NCI-H2227 treated with DMSO at 0.1 percent for 48 hours (cell line): ENCODE data around the gene RUNX1.

Experiments
- DNase-seq: peaks from one replicate; lab custom pipeline; 2025; lab: John Stamatoyannopoulos, UW

The RUNX1 gene

DNA sequence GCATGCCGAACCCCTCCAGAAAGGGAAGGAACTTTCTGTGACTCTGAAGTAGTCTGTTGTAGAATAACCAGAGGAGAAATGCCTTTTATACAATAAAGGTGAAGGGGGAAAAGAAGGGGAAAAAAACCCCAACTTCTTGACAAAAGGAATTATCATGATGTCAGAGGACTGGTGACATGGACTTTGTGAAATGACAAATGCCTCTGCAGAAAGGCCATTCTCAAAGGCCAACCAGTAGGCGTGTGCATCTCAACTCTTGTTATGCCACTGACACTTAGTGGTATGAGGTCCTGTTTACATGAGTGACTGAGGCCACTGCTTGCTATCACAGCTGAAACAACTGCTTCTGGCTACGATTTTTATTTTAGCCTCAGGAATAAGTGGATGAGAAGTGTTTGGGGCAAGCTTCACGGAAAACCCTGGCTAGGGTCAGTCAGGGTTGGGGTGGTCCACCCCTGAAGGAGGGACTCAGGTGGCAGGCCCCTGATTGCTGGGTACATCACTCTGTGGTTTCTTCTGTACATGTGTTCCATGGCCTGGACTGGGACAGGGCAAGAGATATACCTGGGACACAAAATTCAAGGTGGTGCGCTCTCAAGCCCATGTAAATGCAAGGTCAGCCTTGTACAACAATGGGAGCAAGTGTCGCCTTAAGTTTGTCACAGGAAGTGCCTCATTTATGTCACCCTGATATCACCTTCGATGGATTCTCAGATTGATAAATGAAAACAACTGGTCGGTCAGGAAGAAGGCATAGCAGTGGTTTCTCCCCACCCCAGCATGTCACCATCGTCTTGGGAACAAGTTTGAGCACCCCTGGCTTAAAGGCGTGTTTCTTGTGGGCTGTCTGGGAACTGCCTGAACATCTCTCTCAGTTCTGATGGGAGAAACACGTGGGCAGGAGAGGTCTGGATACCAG, 12.4 kb downstream of the RUNX1 start:
- no peak for DNase-seq

DNA sequence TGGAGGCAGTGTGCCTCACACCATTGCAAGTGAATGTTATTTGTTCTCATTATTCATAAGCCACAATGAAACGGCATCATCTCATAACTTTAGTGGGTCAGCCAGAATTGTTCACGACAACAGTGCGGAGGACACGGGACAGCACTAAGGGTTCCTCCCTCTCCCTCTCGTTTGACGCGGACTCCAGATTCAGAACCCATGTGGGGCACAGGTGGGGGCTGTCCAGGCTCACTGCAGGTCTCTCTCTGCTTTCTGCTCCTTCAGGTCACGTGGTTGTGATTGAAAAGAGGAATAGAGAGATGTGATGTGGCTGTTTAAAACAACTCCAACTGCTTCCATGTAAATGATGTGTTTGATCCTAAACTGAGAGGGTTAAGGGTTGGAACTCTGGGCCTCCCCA, 13.5 kb downstream of the RUNX1 start:
- DNase-seq, result no peak

DNA sequence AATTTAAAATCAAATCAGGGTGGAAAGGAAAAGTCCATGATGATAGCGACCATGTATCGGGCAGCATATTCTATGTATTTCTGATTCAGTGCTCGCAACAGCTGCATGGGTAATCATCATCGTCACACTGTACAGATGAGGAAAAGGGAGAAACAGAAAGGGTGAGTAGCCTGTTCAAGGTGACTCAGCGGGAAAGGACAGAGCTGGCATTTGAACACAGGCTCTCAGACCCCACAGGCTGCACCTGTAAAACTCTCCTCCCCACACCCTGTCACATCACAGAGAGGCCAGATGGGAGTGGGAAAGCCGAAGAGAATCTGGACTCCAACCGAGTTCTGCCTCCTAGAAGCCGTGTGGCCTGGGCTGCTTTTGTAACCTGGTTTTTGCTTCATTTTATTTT, 14.0 kb downstream of the RUNX1 start:
- DNase-seq, result no peak

DNA sequence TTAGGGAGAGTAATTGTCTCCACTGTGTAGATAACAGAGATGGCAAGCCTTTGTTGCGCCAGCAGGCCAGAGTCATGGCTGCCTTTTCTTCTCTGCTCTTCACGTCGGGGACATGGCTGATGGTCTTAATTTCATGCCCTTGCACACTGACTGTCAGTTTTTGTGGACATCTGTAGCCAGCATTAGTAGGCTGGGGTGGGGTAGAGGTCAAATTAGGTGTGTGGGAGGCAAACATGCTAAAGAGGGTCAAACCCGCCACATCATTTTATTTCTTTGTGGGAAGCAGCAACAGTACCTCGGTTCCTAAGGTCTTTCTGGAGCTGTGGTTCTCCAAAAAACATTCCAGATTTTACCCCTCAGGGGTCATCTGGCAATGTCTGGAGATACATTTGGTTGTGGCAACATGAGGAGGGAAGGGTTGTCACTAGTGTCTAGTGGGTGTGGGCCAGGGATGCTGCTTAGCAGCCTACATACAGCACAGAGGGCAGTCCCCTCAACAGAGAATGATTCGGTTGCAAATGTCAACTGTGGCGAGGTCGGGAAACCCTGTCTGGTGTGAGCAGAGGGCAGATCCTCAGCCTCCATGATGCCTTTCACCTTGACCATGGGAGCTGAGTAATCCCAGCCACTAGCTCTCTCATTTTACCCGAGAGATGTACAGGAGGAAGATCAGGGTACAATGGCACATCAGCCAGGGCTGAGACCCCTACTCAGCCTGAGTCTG, 14.7 kb downstream of the RUNX1 start:
- DNase-seq, result no peak

DNA sequence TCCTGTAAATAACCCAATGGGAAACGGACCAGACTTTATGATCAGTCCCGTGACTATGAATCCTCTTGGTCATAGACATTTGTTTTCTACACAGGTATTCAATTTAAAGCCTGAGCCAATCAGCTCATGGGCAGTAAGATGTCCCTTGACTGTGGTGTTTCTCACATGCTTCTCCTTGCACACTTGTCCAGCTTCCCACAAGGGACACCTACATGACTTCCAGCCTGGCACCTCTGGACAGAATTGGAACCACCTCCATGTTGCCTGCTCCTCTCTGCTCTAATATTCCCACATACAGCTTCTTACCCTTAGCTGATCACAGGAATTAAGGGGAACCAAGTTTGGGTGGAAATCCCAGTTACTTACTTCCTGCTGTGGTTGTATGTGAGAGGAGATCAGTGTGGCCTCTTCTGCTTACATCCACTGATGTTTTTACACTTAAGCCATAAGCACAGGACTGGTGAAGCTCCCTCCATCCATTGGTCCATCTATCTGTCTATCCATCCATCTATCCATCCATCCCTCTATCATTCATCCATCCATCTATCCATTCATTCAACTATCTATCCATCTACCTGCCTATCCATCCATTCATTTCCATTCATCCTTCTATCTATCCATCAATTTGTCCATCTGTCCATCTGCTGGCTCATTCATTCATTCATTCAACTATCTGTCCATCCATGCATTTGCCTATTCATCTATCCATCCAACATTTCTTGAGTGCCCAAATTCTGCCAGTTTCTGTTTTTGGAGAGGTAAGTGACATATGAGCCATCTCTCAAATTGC, 16.4 kb downstream of the RUNX1 start:
- no peak for DNase-seq

DNA sequence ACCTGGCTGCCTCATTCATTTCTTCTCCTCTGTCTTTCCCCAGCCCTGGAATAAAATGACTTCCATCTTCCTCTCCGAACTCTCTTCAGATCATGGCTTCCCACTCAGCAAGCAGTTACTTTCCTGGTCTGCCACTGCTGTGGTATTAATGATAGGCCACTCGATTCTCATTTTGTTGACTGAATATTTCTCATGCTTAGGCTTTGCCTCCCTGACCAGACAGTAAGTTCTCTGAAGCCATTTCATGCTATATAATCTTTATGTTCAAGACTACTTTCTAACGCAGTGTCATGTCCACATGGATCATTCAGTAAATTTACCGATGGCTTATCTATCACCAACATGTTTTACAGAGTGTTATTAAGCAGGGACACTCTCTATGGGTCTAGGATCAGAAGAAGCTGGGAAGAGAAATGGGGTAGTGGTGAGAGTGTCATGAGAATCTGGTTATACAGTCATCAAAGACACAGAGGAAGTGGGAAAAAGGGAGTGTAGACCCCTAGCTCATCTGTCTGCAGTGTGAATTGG, 20.6 kb downstream of the RUNX1 start:
- no peak for DNase-seq

DNA sequence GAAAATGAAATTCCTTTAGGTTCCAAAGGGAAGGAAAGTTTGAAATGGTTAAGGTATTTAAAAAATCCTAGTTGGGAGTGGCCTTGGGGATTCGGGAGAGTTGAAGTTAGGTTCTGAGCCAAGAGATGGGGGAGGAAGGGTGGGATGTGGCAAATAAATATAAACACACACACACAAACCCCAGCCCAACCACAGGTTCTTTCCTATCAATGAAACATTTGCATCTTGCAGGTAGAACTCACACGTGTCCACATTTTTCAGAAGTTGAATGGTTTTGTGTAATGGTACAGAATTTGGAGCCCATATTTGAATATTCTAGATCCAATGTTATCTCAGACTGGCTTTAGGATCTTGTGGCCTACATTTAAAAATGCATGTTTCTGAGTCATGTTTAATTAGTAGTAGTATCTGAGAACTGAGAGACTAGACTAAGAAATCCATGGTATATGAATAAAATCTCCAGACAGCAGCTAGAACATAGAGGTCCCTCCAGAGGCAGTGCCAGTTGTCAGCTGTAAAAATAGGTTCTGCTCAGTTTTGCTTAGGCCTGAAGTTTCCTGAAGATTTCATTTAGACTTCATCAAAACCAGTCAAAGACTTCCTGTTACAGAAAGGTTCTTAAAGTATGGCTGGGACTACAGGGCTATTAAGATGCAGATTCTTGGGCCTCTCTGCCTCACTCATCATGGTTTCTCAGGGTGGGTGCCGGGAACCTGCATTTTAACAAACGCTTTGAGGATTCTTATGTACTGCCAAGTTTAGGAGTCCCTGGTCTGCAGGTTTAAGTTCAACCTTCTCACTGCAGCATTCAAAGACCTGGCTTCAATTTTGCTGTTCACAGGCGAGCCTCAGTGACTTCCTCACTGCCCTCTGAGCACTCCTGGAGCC, 21.3 kb downstream of the RUNX1 start:
- no peak for DNase-seq

DNA sequence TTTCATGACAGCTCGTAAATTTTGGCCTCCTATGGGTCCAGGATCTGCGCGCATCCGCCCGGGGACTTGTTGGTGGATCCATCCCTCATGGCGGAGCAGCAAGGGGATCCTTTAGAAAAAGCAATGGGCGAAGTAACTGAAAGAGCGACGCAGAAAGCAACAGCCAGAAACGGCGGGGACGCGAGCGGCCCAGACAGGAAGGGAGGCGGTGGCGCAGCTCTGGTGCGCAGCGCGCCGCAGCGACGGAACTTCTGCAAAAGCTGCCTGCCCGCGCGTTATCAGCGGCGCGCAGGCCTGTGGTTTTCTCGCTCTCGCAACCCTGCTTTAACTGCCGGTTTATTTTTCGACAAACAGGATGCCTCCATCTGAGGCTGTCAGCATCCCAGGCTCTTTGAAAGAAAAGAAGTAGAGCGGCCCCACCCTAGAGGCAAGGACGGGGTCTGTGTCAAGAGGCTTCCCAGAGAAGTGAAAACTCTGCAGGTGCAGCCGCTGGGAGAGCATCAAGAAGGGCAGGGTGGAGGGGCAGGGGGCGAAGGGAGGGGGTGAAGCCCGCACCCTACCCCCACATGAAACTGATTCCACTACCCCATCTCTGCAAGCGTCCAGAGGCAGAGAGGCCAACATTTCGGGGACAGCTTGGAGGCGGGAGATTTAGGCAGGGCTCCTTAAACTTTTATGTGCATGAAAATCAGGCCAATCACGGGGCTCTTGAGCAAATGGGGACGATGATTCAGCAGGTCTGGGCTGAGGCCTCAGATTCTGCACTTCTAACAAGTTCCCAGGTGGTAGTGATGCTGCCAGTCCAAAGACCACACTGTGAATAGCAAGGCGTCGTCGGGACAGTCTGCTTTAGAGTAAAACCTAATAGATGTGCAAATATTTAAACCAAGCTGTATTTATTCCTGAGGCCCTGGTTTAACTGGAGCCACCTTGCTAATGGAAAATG, 22.2 kb downstream of the RUNX1 start:
- DNase-seq, result no peak

DNA sequence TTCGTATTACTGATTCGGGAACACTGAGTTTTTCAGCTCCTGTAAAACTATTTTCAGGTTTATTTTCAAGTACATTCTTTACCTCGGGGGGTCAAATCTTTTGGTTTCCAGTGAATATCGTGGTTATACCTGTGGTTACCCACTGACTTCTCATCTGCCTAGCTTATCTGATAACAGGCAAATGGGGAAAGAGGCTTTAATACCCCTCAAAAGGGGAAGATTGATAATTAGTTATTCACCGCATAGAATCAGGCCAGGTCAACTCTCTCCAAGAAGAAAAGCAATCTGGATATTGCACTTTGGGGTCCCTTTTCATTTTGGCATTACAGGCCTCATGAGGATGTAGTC, 23.0 kb downstream of the RUNX1 start:
- no peak for DNase-seq

DNA sequence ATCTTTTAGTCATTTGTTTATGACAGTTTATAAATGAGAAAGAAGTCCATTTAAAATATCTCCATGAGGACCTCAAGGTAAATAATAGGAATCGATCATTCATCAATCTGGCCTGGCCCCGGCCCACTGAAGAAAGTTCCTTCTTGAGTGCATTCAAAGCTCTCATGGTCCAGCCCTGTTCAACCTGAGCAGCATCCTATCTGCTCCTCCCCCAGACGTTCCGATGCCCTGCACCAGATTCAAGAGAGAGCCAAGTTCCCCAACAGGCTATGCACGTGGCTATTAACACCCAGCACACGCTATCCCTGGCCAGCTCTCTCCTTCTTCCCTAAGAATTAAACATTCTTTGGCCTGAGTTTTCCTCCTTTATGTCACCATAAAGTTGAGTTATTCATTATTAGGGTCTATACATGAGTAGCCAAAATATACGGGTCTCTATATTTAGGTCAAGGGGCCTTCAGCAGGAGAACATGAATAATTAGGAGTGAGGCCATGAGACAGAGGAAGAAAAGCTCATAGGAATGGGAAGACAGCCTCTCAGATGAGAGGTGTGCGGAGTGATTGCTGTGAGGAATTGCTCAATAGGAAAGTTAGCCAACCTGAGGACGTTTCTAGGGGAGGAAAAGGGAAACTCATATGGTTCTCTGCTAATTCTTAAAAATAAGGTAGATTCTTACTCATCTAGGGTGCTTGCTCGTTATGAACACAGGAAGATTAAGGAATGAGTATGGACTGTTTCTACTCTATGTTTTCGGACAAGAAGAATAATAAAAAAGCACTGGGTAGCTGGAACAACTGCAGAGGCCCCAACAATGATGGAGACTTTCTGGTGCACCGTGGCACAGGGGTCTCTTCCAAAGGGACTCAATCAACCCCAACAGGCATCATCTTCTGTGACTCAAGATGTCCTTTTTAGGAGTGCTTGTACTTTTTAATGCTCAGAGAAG, 23.6 kb downstream of the RUNX1 start:
- no peak for DNase-seq

DNA sequence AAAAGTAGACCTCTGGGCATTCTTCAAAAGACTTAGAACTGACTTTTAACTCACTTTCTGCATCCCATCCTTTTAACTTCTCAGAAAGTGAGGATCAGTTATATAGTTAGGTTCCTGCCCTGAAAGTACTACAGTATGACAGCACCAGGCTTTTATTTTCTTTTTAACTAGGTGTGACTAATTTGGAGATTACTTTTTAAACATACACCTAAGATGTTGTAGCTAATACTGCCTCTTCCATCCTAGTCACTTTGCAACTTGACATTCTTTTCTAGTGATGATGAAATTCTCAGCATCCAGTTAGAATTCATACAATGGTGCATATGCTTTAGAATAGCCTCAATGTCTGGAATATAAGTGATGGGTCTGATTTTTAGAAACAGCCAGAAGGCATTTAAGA, 24.6 kb downstream of the RUNX1 start:
- no peak for DNase-seq

DNA sequence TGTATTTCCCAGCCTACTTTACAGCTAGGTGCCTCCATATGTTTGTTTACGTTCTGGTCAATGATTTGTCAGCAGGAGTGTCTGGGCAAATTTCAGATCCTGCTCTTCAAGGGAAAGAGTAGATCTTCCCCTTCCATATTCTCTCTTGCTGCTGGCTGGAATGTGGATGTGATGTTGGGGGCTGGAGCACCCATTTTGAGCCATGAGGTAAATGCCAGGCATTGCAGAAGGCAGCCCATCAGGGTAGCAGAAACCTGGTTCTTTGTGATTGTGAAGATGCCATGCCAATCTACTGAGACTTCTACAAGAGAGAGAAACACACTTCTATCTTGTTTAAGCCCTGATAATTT, 25.1 kb downstream of the RUNX1 start:
- DNase-seq, result no peak

DNA sequence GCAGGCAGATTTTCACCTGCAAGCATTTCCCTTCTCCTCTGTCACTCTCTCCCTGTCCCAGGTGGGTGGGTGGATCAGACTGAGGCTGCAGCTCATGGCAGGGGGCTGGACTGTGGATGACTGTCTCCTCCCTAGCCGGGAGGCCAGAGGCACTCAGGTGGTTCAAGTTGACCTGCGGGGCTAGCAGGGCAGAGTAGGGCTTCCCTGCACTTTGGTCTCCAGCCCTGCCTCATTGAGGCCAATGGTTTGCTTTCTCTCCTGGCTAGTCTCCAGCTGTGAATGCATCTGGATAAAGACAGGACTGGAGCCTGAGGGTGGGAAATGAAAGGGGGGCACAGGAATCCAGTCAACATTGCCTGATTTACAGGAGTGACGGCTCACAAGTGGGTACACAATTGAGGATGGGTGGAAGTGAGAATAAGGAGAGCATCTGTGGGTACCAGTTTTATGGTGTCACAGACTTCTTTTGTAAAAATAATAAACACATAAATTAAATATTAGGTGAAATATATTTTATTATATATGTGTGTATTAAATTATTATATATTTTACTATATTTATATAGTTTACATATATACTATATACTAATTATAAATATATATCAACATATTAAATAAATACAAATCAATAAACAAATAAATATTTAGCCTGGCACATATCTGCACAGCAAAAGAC, 25.6 kb downstream of the RUNX1 start:
- DNase-seq, result no peak

DNA sequence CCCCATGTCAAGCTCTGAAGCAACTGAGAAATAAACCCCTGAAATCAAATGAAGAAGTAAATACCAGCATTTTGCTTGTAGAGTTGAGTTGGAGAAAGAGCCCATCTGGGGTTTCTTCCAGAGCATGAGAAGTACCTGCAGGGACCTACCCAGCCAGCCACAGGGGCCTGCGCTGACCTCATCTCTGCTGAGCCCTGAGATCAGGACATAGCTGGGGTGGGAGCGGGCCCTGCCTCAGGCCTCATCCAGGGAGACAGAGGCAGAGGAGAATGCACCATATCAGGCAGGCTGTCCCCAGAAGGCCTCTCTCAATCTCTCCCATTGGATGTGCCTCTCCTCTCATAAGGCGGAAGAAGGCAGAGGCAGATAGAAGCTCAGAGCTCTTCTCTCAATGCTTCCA, 27.6 kb downstream of the RUNX1 start:
- no peak for DNase-seq

DNA sequence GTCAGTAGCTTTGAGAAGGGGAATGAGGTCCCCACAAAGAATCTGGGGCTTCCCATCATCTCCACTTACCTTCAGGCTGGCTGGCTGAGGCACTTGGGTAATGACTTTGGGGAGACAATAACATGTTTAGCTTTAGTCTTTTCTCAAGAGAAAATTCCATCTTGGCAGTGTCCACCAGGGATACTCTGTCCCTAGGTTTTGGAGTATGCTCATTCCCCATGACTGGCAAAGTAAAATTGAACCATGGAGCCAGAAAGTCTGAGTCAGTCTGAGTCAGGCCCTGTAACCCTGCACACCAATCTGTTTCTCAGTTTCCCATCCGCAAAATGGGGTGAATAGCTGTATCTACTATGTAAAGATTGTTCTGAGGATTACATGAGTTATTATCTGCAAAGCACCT, 28.2 kb downstream of the RUNX1 start:
- no peak for DNase-seq

DNA sequence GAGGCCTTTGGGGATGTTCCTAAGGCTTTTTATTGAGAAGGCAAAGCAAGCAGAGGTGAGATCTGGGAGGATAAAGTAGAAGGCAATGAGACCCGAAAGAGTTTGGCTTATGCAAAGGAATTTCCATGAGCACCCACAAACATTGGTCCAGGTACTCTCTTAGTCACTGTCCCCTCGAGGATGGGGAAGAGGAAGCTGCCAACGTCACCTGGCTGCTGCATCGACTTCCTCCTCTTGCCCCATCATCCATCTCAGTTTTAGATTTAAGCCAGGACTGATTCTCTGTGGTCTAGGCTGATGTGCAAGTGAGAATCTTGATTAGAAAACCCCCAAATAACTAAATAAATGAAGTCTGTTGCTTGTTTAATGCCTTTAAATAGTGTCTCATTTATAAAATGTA, 28.7 kb downstream of the RUNX1 start:
- DNase-seq, result no peak

DNA sequence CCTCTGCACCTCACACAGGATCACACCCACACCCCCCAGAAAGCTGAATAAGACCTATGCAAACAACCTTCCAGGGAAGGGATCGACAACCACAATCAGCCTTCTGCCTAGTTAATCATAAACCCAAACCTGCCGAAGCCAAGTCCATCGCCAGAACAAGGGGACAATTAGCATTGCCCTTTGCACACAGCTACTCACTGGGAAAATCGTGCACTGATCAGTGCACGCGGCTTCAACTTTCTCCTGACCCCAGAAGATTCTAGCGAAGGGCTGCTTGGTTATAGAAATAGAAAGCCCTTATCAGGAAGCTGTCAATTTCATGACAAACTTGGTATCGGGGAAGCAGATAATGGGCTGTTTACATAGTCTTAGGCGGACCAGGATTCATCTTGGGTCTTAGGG, 29.5 kb downstream of the RUNX1 start:
- no peak for DNase-seq

DNA sequence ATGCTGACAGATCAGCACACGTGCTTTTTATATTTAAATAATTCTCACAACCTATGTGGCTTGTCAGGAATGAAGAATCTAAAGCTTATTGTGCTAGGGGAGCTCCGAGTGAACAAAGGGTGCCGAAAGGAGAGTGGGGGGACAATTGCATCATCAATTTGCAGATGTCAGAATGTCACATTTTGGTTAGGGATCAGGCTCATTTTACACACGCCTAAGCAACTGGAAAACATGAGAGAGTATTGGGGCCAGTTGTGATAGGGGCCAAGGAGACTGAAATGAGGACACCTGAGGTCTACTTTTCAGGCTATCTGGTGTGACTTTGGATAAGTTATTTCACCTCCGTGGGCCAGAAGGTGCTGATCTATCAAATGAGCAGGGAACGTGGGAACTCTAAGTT, 31.8 kb downstream of the RUNX1 start:
- DNase-seq, result no peak
